ENCODE data around the gene LVRN. TPM values are rescaled to one million over a fixed set of nuclear protein-coding genes. Genes with fewer than 3 reads are reported as not detected.

LVRN gene
- total and polyA plus RNA-seq, 2 of the 4 experiments (the other 2 are of a cell fraction) = 0.10 to 0.18 TPM

GRCh38 chr5:116046823-116047222 is 84.5 kb downstream of the LVRN start:
- H2BK15ac ChIP-seq (ENCODE audit: low read depth, low read length) = no peak overlapping the region
- H3K23ac ChIP-seq (ENCODE audit: low read depth, low read length) = no peak overlapping the region
- WGBS, 2 experiments (ENCODE audit: extremely low coverage in 2 of 2, insufficient read length in 1 of 2) = no CpG with 5 or more reads among the region's 2 CpGs
- in situ Hi-C loops (cut with MboI; ENCODE audit: low sequenced_read_pairs) (no loop called here), intact Hi-C loops (cut with micrococcal nuclease) (no loop called here), dilution Hi-C loops (cut with HindIII; ENCODE audit: low sequenced_read_pairs, unreplicated experiment) (no loop called here)
- no peak overlapping the region for H3K4me3 ChIP-seq (ENCODE audit: insufficient read depth, low read depth, low read length)
- no peak overlapping the region for H3K27ac ChIP-seq (ENCODE audit: insufficient read depth, low read length)
- no peaks in the 10 kb centered on the region for H3K4me1 ChIP-seq (ENCODE audit: control insufficient read depth, insufficient read depth, low read length)
- peaks cover 19% of the 10 kb centered on the region for H3K27me3 ChIP-seq (ENCODE audit: control insufficient read depth, insufficient read depth, low read length)
- ChIA-PET POLR2A (ENCODE audit: unreplicated experiment) (no interaction called here), CTCF (no interaction called here)
- H3K4ac ChIP-seq (ENCODE audit: low read depth, low read length) = no peak overlapping the region
- no peak overlapping the region for H3K18ac ChIP-seq (ENCODE audit: low read depth, low read length)
- H2AFZ ChIP-seq (replicated peaks; ENCODE audit: low read length, poor library complexity) = no peak overlapping the region
- no peak overlapping the region for H3K14ac ChIP-seq (replicated peaks; ENCODE audit: low read depth, low read length)
- no peak for ATAC-seq (ENCODE audit: low read depth)
- no peak overlapping the region for H4K5ac ChIP-seq (ENCODE audit: low read depth, low read length)
- DNase-seq = no peak
- no peak overlapping the region for H3K56ac ChIP-seq (ENCODE audit: extremely low read depth, insufficient read depth, low read length)
- H2BK120ac ChIP-seq (ENCODE audit: low read depth, low read length) = no peak overlapping the region
- H4K20me1 ChIP-seq (ENCODE audit: insufficient read depth, low read length) = no peaks in the 10 kb centered on the region
- no peaks in the 10 kb centered on the region for H3K9me3 ChIP-seq (ENCODE audit: control insufficient read depth, insufficient read depth, low read length)
- no peak overlapping the region for H3K9ac ChIP-seq (ENCODE audit: low read depth, low read length)
- no peak overlapping the region for H4K8ac ChIP-seq (ENCODE audit: low read depth in 2 of 2, low read length in 2 of 2)
- no peaks in the 10 kb centered on the region; the same call in 1 of the 2 replicates for H3K9me1 ChIP-seq (ENCODE audit: insufficient read depth, low read length)
- no peak overlapping the region for H4K91ac ChIP-seq (ENCODE audit: insufficient read depth, low read depth, low read length)
- no peak for TF ChIP-seq ELK1 (IDR thresholded peaks at IDR 0.05; ENCODE audit: borderline replicate concordance, low read depth, low read length)
- no peak for TF ChIP-seq BHLHE40 (IDR thresholded peaks at IDR 0.05; ENCODE audit: low read depth, low read length)
- TF ChIP-seq CEBPB (IDR thresholded peaks at IDR 0.05; ENCODE audit: low read depth, low read length) = no peak
- TF ChIP-seq CHD1 (IDR thresholded peaks at IDR 0.05; ENCODE audit: low read depth, low read length) = no peak
- no peak for TF ChIP-seq CTCF (conservative IDR thresholded peaks at IDR 0.05; ENCODE audit: low read depth, low read length)
- TF ChIP-seq FOS (IDR thresholded peaks at IDR 0.05; ENCODE audit: low read depth, low read length) = no peak
- no peak for TF ChIP-seq MXI1 (IDR thresholded peaks at IDR 0.05; ENCODE audit: borderline replicate concordance, low read depth, low read length)
- no peak for TF ChIP-seq RFX5 (IDR thresholded peaks at IDR 0.05; ENCODE audit: low read depth, low read length)
- no peak for TF ChIP-seq RCOR1 (IDR thresholded peaks at IDR 0.05; ENCODE audit: insufficient replicate concordance, low read length)
- no peak for TF ChIP-seq MAFK (IDR thresholded peaks at IDR 0.05; ENCODE audit: low read depth, low read length)
- no peak for TF ChIP-seq RAD21 (IDR thresholded peaks at IDR 0.05; ENCODE audit: low read length)
- TF ChIP-seq USF2 (IDR thresholded peaks at IDR 0.05; ENCODE audit: low read depth, low read length) = no peak
- TF ChIP-seq SMC3 (IDR thresholded peaks at IDR 0.05; ENCODE audit: low read depth, low read length) = no peak
- TF ChIP-seq POLR2A (IDR thresholded peaks at IDR 0.05; ENCODE audit: low read depth, low read length) = no peak
- no TSS peak for BruUV-seq (replicated peaks)
- no peak overlapping the region for H2BK20ac ChIP-seq (ENCODE audit: low read depth, low read length)
- H2AK9ac ChIP-seq (replicated peaks; ENCODE audit: low read depth, low read length, poor library complexity) = no peak overlapping the region
- no peaks in the 10 kb centered on the region for H3K79me1 ChIP-seq (ENCODE audit: low read depth in 1 of 2, low read length in 2 of 2)
- no peak overlapping the region for H2BK5ac ChIP-seq (ENCODE audit: low read depth, low read length, poor library complexity, severe bottlenecking)
- no peaks in the 10 kb centered on the region for H3K36me3 ChIP-seq (ENCODE audit: control insufficient read depth, insufficient read depth, low read length)
- H3K4me2 ChIP-seq (ENCODE audit: low read depth, low read length) = no peak overlapping the region
- no peak overlapping the region for H2AK5ac ChIP-seq (ENCODE audit: low read depth, low read length)
